ENCODE measurements around the gene OR11A1.

GRCh38 chr6:29466241-29466640 lies 9.4 kb upstream of the OR11A1 start:
- TF ChIP-seq CTCF (conservative IDR thresholded peaks at IDR 0.05; ENCODE audit: low read depth, low read length) (no peak), EZH2 (IDR thresholded peaks at IDR 0.05; ENCODE audit: low read length, unreplicated experiment) (no peak), EZH2phosphoT487 (IDR thresholded peaks at IDR 0.05; ENCODE audit: borderline replicate concordance, low read length) (no peak)

All from PC-3 (cell line).